NCI-H146 (cell line): ENCODE results near the gene CSNK2A1.
"Not testable (repeated sequence)": the region's sequence is repeated elsewhere in the genome, so short reads cannot be mapped to it uniquely, and the experiment has no call there.

Experiments
- DNase-seq: peaks from one replicate; lab custom pipeline; 2025; lab: John Stamatoyannopoulos, UW

The CSNK2A1 gene

DNA sequence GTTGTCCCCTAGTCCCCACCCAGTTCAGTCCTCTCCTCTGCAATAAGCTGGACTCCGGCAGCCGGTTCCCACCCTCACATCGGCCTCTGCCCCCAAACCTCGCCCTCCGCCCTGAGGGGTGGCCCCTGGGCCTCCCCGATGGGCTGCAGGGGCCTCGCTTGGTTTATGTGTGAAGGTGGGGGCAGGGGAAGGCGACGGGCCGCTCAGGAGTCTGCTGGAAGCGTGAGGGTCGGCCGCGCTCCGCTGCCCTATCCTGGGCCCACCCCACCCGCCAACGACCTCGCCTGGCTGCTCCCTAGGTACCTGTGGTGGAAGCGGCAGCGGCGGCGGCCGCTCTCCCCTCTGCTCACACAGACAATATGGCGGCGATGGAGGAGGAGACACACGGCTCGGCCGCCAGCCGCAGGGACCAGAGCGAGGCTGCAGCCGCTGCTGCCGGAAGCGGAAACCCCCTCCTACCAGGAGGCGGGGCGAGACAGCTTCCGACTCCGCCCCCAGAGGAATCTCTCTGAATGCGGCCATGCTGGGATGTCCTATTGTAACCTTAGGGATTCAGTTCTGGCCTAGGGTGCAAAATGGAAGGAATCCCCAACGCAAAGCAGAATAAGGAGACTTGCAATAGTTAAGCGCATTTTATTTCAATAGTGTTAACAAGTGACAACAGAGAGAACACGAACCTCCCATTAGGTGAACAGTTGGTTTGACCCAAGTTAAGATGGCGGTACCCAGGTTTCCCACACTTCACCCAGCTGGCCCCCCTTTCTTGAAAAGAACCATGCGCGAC lies at the start of gene CSNK2A1:
CSNK2A1 (minus strand) TSS at position 422 of the 784 bp plus-strand sequence. CDS start 35,239 bp downstream, outside the sequence.
- peak; percentile 96 for DNase-seq

- no peak for DNase-seq
These were observed 48.9 kb upstream of the CSNK2A1 start for GRCh38 chr20:592506-592905.

DNA sequence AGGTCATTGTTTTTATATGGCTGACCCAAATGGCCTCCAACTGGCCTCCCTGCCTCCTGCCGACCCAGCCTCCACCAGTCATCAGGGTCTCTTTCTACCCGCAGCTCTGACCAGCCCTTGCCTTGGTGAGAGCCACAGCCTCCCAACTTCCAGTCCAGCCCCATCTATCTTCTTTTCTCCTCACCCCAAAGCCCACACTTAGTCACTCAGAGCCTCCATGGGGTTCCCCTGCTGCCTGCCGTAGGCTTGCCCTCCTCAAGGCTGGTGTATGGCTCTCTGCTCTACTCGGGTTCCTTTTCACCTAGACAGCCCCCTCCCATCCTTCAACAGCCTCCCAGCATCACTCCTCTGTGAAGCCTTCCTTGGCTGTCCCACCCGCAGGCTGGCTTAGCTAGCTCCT lies 48.4 kb upstream of the CSNK2A1 start:
- no peak for DNase-seq

DNA sequence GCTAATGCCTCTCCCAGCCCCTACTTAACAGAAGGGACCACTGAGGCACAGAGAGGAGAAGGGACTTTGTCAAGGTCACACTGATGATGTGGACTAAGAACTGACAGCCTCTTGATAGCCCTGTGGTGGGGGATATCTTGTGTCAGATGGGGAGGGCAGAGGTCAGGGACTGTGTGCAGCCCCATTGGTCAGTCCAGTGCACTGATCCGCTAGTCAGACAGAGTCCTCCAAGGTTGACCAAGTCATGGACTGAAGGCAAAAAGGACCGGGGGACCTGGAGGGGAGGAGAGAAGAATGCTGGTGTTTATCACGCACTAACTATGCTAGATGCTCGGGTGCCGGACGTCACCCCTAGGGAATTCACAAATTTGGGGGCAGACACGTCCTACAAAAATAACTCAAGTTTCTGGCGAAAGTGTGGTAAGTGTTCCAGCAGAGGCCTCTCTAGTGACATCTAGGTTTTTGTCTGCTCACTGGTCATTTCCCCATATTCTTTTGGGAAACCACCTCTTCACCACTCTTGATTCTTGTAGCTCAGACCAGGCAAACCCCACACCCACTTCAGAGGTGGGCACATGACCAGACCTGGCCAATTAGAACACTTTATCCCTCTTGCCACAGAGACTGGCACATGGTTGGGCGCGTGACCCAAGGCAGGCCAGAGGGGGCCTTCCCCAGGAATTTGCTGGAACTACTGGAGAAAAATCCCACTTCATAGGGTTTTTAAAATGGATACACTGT lies 45.5 kb upstream of the CSNK2A1 start:
- no peak for DNase-seq

DNA sequence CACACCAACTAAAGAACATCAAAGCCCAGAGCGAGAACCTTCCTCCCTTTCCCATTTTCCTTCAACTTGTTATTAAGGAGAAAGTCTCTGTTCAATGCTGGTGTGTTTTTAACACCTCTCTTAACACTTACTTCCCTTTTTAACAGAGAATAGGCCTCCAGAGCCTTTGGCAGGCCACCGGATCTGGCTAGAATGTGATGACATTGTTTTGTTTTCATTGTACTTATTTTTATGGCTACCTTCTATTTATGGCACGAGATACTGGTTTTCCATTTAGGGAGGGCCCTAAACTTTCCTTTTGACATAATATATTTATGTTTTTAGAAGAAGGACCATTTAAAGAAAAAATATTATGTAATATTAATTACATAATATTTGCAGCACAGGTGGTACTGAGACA lies 44.9 kb upstream of the CSNK2A1 start:
- no peak for DNase-seq

DNA sequence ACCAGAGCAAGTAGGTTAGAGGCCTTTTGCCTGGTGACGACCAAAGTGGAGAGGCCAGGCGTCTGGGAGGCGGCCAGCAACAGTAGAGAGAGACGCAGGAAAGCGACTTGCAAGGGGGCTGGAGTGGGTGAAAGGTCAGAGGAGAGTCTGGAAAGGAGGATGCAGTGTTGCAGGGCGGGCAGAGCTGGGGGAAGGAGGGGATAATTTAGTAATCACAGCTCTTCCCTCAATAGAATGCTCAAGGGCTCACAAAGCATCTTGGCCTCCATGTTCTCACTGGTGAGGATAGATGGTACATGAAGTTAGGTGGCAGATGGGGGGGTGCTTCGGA lies 41.3 kb upstream of the CSNK2A1 start:
- no peak for DNase-seq

DNA sequence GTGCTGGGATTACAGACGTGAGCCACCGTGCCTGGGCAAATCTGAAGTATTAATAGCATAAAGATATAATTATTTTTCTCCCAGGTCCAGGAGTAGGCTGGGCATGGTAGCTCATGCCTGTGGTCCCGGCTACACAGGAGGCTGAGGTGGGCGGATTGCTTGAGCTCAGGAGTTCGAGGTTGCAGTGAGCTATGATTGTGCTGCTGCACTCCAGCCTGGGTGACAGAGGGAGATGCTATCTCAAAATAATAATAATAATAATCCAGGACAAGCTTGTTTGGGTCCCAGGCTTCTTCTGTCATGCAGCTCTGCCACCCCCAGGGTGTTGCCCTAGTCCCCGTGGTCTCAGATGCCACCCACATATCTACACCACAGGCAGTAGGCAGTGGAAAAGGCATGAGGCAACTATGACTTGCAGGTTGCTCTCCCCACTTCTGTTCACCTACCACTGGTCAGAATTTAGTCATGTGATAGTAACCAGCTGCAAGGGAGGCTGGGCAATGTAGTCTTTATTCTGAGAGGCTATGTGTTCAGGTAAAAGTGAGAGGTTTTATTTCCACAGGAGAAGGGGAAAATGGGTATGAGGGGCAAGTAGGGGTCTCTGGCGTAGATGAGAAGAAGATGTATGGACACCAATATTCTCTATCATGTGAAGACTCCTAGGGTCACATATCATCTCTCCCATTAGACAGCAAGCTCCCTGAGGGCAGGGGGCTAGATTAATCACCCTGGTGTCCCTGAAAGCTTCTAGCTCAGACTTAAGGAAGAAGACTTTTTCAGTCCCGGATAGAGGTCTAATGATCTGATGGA lies 40.8 kb upstream of the CSNK2A1 start:
- DNase-seq = no peak

DNA sequence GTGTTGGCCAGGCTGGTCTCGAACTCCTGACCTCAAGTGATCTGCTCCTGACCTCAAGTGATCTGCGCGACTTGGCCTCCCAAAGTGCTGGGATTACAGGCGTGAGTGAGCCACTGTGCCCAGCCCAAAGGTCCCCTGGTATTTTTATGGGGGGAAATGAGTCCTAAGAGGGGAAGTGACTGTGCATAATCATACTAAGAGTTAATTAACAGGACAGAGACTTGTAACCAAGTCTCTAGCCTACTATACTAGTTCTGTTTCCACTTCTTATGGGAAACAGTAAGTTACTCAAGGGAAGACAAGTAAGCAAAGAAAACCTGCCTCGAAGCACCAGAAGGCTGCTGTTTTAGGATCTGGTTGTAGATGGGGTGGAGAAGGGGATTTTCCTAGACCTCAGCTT lies 38.6 kb upstream of the CSNK2A1 start:
- no peak for DNase-seq

GRCh38 chr20:578940-579690 lies 35.5 kb upstream of the CSNK2A1 start:
- DNase-seq = not testable (repeated sequence)

DNA sequence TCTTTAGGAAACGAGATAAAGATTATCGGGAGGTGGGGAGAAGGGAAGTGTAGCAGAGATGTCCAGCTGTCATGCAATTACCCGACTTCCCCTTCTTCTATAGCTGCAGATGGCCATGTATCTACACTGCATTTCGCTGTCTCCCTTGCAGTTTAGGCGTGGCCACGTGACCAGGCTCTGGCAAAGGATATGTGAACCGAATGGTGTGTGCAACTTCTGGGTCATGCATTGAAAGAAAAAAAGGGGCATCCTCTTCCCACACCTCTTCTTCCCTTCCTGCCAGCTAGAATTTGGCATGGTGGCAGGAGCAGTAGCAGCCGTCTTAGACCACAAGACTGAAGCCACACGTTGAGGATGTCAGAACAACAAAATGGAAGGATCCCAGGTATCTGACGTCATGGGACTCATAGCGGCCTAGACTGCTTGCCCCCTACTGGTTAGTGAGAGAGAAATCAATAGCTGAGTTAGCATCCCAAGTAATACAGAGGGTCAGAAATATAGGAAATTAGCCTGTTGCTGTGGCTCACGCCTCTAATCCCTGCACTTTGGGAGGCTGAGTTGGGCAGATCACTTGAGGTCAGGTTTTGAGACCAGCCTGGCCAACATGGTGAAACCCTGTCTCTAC lies 33.7 kb upstream of the CSNK2A1 start:
- DNase-seq = peak; percentile 75

- DNase-seq = peak; percentile 22
These were observed 32.6 kb upstream of the CSNK2A1 start for GRCh38 chr20:576156-576555.

DNA sequence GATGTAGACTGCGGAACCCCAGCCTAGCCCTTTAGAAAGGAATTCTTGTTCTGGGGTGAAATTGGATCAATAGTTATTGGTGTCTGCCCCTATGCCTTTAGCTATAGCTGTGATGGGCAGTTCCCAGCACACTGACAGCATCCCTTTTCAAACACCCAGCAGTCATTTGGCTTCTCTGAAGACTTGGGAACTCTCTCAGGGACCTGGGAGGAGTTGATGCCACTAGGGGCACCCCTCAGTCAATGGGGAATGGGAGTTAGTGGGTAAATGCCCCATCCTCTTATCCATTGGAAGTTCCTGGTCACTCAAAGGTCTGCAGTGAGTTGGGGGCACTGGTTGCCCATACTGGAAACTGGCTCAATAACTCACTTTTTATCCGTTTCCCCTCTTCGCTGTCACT lies 31.6 kb upstream of the CSNK2A1 start:
- no peak for DNase-seq

GRCh38 chr20:574297-574942 lies 30.8 kb upstream of the CSNK2A1 start:
- DNase-seq = peak; percentile 26

DNA sequence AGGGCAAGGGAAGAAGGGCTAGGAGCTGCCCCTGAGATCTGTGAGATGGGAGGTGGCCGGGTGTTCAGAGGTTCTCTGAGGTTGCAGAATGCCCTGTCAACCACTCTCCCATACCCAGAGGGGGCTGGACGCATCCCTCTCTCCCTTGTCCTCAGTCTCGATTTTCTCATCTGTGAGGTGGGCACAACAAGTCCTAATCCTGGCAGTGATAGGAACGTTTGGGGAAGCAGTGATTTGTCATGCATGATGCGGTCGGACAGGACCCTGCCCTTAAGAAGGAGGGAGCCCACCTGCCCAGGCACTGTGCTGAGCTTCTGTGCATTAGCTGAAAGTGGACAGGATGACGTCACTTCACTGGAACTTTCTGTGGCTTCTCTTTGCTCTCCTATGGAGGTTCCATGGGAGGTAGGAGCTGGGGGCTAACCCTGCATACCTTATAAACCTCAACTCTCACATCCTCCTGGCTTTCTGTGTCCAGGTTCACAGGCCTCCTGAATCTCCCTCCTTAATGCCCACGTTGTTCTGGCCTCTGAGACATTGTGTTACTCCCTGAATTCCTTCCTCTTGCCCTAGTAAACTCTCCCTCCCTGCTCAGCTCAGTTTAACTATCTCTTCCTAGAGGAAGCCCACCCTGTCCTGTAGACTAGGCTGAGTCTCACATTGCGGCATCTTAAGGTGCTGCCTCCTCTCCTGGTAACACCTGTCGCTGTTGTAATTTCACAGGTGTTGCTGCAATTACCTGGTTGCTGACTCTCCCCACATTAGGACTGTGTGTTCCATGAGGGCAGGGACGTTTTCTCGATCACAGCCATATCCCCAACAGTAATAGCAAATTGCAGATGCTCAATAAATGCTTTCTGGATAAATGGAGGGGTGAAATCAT lies 30.1 kb upstream of the CSNK2A1 start:
- DNase-seq = peak; percentile 18

- DNase-seq = no peak
These were observed 29.1 kb upstream of the CSNK2A1 start for GRCh38 chr20:572727-573126.

GRCh38 chr20:571754-572441 lies 28.3 kb upstream of the CSNK2A1 start:
- peak; percentile 39 for DNase-seq

DNA sequence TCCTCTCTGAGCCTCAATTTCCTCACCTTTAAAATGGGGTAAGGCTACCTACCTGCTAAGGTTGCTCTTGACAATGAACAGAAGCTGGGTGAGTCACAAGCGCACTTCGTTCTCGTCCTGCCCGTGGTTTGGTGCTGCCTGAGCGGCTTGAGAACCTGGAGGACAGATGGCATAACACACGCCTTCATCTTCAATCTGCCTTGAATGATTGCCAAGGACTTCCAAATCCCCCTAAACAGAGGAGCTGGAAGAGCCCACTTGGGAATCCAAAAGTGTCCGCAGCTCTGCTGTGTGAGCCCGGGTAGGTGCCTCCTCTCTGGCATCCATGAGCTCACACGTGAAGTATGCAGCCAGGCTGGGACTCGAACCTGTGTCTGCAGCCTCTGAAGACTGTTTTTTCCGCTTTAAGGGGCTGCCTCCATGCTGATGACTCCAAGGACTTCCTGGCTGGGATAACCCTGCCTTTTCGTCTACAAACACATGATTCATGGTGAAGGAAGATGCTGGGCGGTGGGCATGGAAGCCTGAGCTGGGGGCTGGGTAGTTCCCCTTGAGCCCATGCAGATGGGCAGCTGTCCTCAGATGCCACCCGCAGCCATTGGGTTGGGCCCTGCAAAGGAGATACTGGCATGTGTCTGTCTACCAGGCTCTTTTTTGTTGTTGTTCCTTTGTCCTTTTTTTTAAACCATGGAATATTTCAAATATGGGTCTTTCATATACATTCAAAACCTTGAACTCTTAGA lies 25.3 kb upstream of the CSNK2A1 start:
- no peak for DNase-seq

GRCh38 chr20:568097-568652 lies 24.6 kb upstream of the CSNK2A1 start:
- DNase-seq = no peak
